HFF-Myc (cell line): ENCODE data around the gene AOX1.
"Not testable (repeated sequence)": the region's sequence is repeated elsewhere in the genome, so short reads cannot be mapped to it uniquely, and the experiment has no call there.

ENCODE experiments used
- DNase-seq: peaks from one replicate; pipeline ENCODE4 v3.0.0-alpha.2; 2011; ENCODE audit warnings: low read depth; ENCODE audit errors: extremely low read depth
- H3K4me3 ChIP-seq: replicated peaks from 2 replicates; pipeline ENCODE4 v1.5.1; 2011; ENCODE audit warnings: low read depth, mild to moderate bottlenecking, control low read depth, low read length
- CTCF ChIP-seq: IDR thresholded peaks from 2 replicates; pipeline ENCODE4 v1.5.1; 2012; ENCODE audit warnings: mild to moderate bottlenecking, low read depth, low read length, control low read depth; ENCODE audit errors: missing control alignments

Gene AOX1

DNA sequence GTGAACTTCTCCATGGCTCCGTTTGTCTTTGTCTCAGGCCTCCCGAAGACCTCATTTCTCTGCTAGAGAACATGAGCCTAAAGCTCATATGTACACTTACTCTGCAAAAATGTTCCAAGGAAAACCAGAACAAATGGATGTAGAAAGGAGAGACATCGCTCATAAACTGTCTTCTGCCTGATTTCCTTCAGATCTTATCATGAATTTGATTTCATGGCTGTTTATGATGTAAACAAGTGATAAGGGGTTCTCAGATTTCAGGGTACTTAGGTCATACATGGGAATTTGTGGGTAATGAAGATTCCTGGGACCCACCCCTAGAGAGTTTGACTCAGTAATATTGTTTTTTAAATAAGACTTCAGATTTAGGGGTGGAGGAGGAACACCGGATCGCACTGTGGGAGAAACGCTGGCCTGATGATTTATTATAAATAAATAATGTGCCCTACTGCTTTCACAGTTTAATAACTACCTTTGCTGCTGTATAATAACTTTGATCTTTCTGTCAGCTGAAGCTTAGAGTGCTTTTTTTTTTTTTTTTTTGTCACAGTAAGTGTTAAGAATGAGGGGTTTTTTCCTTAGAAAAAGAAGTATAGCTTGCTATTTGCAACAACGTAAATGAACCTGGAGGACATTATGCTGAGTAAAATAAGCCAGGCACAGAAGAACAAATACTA, 14.9 kb downstream of the AOX1 start:
- no peak overlapping the region for H3K4me3 ChIP-seq
- no peak for DNase-seq
- TF ChIP-seq CTCF = no peak

GRCh38 chr2:200602584-200602983, 16.8 kb downstream of the AOX1 start:
- H3K4me3 ChIP-seq = no peak overlapping the region
- no peak for TF ChIP-seq CTCF
- DNase-seq = no peak

- H3K4me3 ChIP-seq = no peak overlapping the region
- no peak for DNase-seq
- TF ChIP-seq CTCF = no peak
These were observed 18.2 kb downstream of the AOX1 start for GRCh38 chr2:200603972-200604371.

DNA sequence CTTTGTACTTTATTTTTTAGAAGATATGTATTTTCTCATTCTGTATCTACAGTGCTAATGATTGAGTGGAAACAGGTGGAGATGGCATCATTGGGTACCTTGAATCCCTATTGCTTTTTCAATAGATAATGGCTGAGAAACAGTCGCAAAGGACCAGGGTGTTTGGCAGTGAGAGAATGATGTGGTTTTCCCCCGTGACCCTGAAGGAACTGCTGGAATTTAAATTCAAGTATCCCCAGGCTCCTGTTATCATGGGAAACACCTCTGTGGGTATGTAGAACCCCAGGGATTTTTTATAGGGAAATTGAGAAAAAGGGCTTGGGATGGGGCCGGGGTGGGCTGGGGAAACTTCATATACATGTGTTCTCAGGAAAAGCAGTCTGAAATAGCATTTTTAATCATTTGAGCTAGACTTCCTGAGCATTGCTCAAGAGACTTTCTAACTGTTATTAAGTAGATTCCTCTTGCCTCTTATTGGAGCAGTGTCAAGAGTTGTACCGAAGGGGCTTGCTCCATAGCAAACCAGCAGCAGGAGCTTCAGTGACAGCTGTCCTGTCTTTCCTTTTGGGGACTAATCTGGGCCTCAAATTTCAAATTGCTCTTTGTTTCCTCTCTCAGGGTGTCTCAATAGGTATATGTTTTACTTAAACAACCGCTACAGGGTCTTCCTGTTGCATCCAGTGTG, 18.9 kb downstream of the AOX1 start:
- no peak for TF ChIP-seq CTCF
- H3K4me3 ChIP-seq = no peak overlapping the region
- DNase-seq = no peak

GRCh38 chr2:200608341-200609027, 22.7 kb downstream of the AOX1 start:
- TF ChIP-seq CTCF = no peak
- H3K4me3 ChIP-seq = no peak overlapping the region

DNA sequence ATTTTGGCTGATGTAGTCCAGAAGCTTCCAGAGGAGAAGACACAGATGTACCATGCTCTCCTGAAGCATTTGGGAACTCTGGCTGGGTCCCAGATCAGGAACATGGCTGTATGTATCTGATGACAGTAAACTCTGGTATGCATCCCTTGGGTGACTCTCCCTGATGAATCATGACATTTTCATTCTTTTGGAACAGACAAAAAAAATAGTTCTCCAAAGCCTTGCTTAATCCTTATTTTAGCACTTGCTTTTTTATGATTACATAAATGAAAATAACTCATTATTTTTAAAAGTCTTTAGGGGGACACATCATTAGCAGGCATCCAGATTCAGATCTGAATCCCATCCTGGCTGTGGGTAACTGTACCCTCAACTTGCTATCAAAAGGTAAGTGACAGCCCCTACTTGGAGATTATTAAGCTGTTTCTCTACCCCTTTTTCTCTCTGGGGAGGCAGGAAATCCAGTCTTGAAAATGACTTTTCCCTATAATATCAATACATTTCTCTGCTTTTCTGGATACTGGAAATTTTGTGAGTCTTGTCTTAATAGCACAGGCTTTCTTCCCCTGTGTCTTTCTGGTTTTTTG, 23.3 kb downstream of the AOX1 start:
- no peak for TF ChIP-seq CTCF
- H3K4me3 ChIP-seq = no peak overlapping the region
- DNase-seq = peak; percentile 50

More at GRCh38 chr2:200608341-200609027, 22.7 kb downstream of the AOX1 start:
- DNase-seq = no peak

GRCh38 chr2:200610217-200610616, 24.4 kb downstream of the AOX1 start:
- not testable (repeated sequence) for DNase-seq, H3K4me3 ChIP-seq
